COR-L47 (cell line): ENCODE results near the gene CCDC157.
"Not testable (repeated sequence)": the region's sequence is repeated elsewhere in the genome, so short reads cannot be mapped to it uniquely, and the experiment has no call there.

Source experiments
- DNase-seq: peaks from one replicate; lab custom pipeline; 2025; lab: John Stamatoyannopoulos, UW

The CCDC157 gene

GRCh38 chr22:30392661-30393321 lies 36.0 kb downstream of the CCDC157 start:
- no peak for DNase-seq

GRCh38 chr22:30393322-30393680 lies 36.5 kb downstream of the CCDC157 start:
- DNase-seq = no peak

GRCh38 chr22:30393885-30394284 lies 37.1 kb downstream of the CCDC157 start:
- DNase-seq = no peak

GRCh38 chr22:30396871-30397655 lies 40.3 kb downstream of the CCDC157 start, which contains the start of gene SEC14L2:
Gene SEC14L2, plus strand, starts transcription at chr22:30397018. Its CDS starts 99 bp downstream, at chr22:30397117.
- DNase-seq = peak; percentile 38

GRCh38 chr22:30397656-30398635 lies 41.1 kb downstream of the CCDC157 start:
- DNase-seq = no peak

GRCh38 chr22:30398685-30399680 lies 42.2 kb downstream of the CCDC157 start:
- DNase-seq = no peak

GRCh38 chr22:30399718-30400117 lies 42.9 kb downstream of the CCDC157 start:
- DNase-seq = no peak

- DNase-seq = no peak
Measured at GRCh38 chr22:30400159-30400558, 43.4 kb downstream of the CCDC157 start.

GRCh38 chr22:30401024-30401423 lies 44.2 kb downstream of the CCDC157 start:
- DNase-seq = not testable (repeated sequence)

- no peak for DNase-seq
Measured at GRCh38 chr22:30402028-30402765, 45.4 kb downstream of the CCDC157 start.

- DNase-seq = not testable (repeated sequence)
Measured at GRCh38 chr22:30402766-30403104, 45.9 kb downstream of the CCDC157 start.

- DNase-seq = no peak
Measured at GRCh38 chr22:30404307-30404706, 47.5 kb downstream of the CCDC157 start.

GRCh38 chr22:30405731-30406130 lies 48.9 kb downstream of the CCDC157 start:
- DNase-seq = no peak

GRCh38 chr22:30406400-30406799 lies 49.6 kb downstream of the CCDC157 start:
- DNase-seq = no peak

GRCh38 chr22:30408388-30409102 lies 51.7 kb downstream of the CCDC157 start:
- DNase-seq = no peak

GRCh38 chr22:30411780-30412179 lies 55.0 kb downstream of the CCDC157 start:
- no peak for DNase-seq

GRCh38 chr22:30413001-30413400 lies 56.2 kb downstream of the CCDC157 start:
- no peak for DNase-seq

GRCh38 chr22:30413745-30414524 lies 57.1 kb downstream of the CCDC157 start:
- no peak for DNase-seq

GRCh38 chr22:30414525-30415047 lies 57.8 kb downstream of the CCDC157 start:
- DNase-seq = no peak
